Right lobe of liver (tissue), 6 donors: ENCODE measurements around the gene ABCF2. TPM values are rescaled to one million over a fixed set of nuclear protein-coding genes. Genes with fewer than 3 reads are reported as not detected.

Experiments used
- ATAC-seq, 4 donors: fragments of 200-7000 bp; cut with Tn5 transposase; one replicate each; pipeline ENCODE4 v1.9.1; 2020; ENCODE audit warnings: mild to moderate bottlenecking in 4 of 4, moderate library complexity in 4 of 4
- DNase-seq, 3 donors: peaks; one replicate each; pipeline ENCODE4 v3.0.0-alpha.2; 2020
- H3K27ac ChIP-seq, 3 donors: fragments of 200-600 bp; one replicate each; pipeline ENCODE4 v1.8.0; 2022
- H3K27me3 ChIP-seq, 2 donors: fragments of 200-600 bp; one replicate each; pipeline ENCODE4 v1.8.0; 2022
- H3K36me3 ChIP-seq, 4 donors: fragments of 200-600 bp; sonication (generic) in 1 of 4; one replicate each; pipeline versions ENCODE4 v1.5.1 to v1.8.0; 2017 to 2022; ENCODE audit warnings: control low read depth in 1 of 4
- H3K4me1 ChIP-seq, 4 donors: fragments of 200-600 bp; sonication (generic) in 1 of 4; one replicate each; pipeline versions ENCODE4 v1.5.1 to v1.8.0; 2017 to 2022; ENCODE audit warnings: control low read depth in 1 of 4
- H3K4me3 ChIP-seq, 3 donors: fragments of 200-600 bp; one replicate each; pipeline ENCODE4 v1.8.0; 2022
- H3K9me3 ChIP-seq, 4 donors: fragments of 200-600 bp; sonication (generic) in 1 of 4; one replicate each; pipeline versions ENCODE4 v1.5.1 to v1.8.0; 2017 to 2022; ENCODE audit warnings: control low read depth in 1 of 4
- POLR2A ChIP-seq: fragments of 450-650 bp; IDR thresholded peaks from one replicate; pipeline ENCODE4 v1.6.1; 2017; ENCODE audit warnings: antibody characterized with exemption, mild to moderate bottlenecking
- WGBS: methylation state at CpG from one replicate; pipeline ENCODE4 v1.1.6; 2018; ENCODE audit warnings: low coverage, low lambda C conversion rate; ENCODE audit not compliant: insufficient coverage; ENCODE audit errors: missing lambda C conversion rate; 5-methylcytosine and 5-hydroxymethylcytosine counted together
- intact Hi-C, 2 donors: fragments of 100-400 bp; cut with DNase I; formaldehyde crosslinking; loops; one replicate each; pipeline versions ENCODE4 v1.11.2 to v1.14.1; 2022
- total RNA-seq, 6 experiments: library from RNA; depleted of rRNA in 2 of 6; stranded (reverse); fragments of >200 nt in 2 of 6; fragmentation: NEBNext Ultra II Directional in 3 of 6; extraction: Animal tissue kit (Norgen Biotek cat#: 25700) in 3 of 6; gene quantifications; one replicate each; pipeline versions ENCODE4 v1.1.0 to v1.2.4, GENCODE V29; 2016 to 2023
- TF ChIP-seq, protein P1 (sequence below), 4 donors: fragments of 200-600 bp in 3 of 4; fragments of 450-650 bp in 1 of 4; IDR thresholded peaks; one replicate each; pipeline versions ENCODE4 v1.5.1 to v1.8.0; 2016 to 2022; ENCODE audit warnings: antibody characterized with exemption in 4 of 4, mild to moderate bottlenecking in 2 of 4
- donor health status: DM: no; HTN: yes; CAD: no.
- donor health status: DM: no; HTN: no; CAD: no.
- donor health status: DM: no; HTN: no; CAD: no.
- donor health status: DM: no; HTN: yes; CAD: no.
- donor health status: DM: no; HTN: yes; CAD: no.

Gene ABCF2
- total RNA-seq, 6 experiments from 2014 or later = 7.3 to 22.3 (median 11.4) TPM

DNA sequence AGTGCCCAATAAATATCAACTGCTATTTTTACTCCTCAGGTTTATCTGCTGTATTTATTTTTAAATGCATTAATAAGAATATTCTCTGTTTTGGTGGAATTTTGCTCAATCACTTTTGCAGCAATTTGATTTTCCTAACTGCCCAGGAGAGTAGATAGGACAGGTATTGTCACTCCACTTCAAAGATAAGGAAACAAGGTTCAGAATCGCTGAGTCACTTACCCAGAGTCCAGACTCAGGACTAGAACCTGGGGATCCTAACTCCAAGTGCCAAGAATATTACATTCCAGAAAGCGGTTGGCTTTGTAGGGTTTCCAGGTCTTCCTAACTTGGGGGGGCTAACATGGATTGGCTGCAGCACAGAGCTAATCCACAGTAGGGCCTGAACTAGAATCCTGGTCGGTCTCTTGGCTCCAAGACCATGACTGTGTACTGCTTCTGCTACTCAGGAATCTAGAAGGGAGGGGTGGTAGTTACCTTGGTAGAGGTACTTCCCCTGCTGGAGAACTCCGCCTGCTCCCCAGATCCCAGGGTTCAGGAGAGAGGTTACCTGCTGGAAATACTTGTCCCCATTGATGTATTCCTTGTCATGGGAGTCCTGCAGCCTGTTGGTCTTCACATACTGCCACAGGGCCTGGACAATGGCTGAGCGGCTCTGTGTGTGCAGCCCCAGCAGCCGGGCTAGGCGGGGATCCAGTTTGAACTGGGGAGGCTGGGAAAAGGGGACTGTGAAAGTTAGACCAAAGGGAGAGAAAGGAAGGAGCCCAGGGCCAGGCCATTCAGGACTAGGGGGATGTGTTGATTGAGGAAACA is 14.1 kb upstream of the ABCF2 start:
- no peak for TF ChIP-seq POLR2A
- TF ChIP-seq, protein P1, sequence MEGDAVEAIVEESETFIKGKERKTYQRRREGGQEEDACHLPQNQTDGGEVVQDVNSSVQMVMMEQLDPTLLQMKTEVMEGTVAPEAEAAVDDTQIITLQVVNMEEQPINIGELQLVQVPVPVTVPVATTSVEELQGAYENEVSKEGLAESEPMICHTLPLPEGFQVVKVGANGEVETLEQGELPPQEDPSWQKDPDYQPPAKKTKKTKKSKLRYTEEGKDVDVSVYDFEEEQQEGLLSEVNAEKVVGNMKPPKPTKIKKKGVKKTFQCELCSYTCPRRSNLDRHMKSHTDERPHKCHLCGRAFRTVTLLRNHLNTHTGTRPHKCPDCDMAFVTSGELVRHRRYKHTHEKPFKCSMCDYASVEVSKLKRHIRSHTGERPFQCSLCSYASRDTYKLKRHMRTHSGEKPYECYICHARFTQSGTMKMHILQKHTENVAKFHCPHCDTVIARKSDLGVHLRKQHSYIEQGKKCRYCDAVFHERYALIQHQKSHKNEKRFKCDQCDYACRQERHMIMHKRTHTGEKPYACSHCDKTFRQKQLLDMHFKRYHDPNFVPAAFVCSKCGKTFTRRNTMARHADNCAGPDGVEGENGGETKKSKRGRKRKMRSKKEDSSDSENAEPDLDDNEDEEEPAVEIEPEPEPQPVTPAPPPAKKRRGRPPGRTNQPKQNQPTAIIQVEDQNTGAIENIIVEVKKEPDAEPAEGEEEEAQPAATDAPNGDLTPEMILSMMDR (IDR thresholded peaks at IDR 0.05) = no peak
- intact Hi-C loops = no loop called here
- Histone ChIP-seq H3K27me3 (peaks cover 0 to 8% of the 10 kb centered on the region in 2 donors), H3K9me3 (no peaks in the 10 kb centered on the region), H3K27ac (no peak overlapping the region), H3K36me3 (peaks cover 0 to 16% (median 0%) of the 10 kb centered on the region in 4 donors), H3K4me3 (no peak overlapping the region), H3K4me1 (peaks cover 0 to 11% (median 0%) of the 10 kb centered on the region in 4 donors)
- 94% methylated on average over 5 of the region's 7 CpGs for WGBS
- no peak for ATAC-seq
- no peak for DNase-seq

DNA sequence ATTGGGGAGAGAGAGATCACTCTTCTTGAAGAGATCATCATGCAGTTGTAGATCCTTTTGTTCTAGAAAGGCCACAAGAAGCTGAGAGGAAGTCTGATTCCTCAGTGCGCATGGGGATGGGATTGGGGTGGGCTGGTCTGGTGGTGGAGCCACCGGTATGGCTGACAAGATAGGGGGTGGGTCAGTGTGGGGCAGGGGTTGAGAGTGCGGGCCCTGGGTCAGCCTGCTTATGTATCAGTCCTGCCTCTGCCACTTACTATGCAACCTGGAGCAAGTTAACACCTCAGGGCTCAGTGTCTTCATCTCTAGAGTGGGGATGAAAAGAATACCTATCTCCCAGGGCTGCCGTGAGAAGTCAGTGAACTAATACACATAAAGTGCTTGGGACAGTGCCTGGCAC is 13.5 kb upstream of the ABCF2 start:
- no peaks in the 10 kb centered on the region for H3K9me3 ChIP-seq
- H3K27ac ChIP-seq = no peak overlapping the region
- peaks cover 0 to 22% (median 0%) of the 10 kb centered on the region in 4 donors for H3K36me3 ChIP-seq
- ATAC-seq = no peak
- peaks cover 0 to 11% (median 0%) of the 10 kb centered on the region in 4 donors for H3K4me1 ChIP-seq
- no peak overlapping the region for H3K4me3 ChIP-seq
- H3K27me3 ChIP-seq = peaks cover 0 to 6% of the 10 kb centered on the region in 2 donors
- intact Hi-C loops = no loop called here
- no peak for TF ChIP-seq POLR2A
- TF ChIP-seq, protein P1 (IDR thresholded peaks at IDR 0.05) = no peak
- no peak for DNase-seq
- WGBS = 87% methylated on average over 3 of the region's 4 CpGs

- H3K36me3 ChIP-seq = peaks cover 0 to 23% (median 0%) of the 10 kb centered on the region in 4 donors
- intact Hi-C loops = no loop called here
Observed at GRCh38 chr7:151239837-151240459, 12.9 kb upstream of the ABCF2 start.

DNA sequence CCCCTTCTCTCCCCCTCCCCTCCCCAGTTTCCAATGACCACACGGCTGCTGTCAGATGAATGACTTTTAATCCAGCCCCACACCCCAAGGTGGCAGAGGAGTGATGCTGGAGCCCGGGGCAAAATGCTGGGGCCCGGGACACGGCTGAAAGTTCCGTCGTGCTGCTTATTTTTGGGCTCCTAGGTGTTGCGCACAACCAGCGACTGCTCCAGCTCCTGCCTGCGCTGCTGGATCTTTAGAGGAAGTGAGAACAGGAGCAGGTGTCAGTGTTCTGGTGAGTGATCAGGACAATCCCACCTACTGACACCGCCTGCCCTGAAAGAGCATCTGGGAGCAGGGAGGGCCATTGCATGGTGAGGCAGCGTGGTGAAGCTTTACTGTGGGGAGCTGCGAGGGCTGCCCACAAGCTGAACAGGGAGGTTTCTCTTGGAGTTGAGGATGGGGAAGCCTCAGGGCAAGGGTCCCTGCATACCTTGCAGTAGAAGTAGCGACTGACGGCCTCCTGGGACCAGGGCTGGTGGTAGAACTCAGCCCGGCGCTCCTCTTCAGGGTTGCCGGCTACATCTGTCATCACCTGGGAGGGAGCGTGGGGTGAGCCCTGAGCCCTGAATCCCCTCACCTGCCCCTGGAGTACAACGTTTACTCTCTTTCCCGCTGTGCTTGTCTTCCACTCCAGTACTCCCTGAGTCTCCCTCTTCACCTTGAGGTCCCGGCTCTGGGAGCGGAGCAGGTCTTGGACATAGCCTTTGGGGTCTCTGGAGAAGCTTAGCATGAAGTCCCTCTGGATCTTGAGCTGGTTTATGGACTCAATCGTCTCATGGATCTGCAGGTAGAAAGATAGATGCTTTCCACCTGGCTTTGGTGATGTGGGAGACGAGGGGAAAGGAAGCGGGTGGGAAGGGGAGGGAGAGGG is 12.2 kb upstream of the ABCF2 start:
- intact Hi-C loops = no loop called here
- WGBS = 87% methylated on average over 12 of the region's 25 CpGs
- no peaks in the 10 kb centered on the region for H3K27me3 ChIP-seq
- no peak for TF ChIP-seq POLR2A
- TF ChIP-seq, protein P1 (IDR thresholded peaks at IDR 0.05) = no peak
- H3K36me3 ChIP-seq = peaks cover 0 to 23% (median 0%) of the 10 kb centered on the region in 4 donors
- DNase-seq (no peak), ATAC-seq (no peak)
- H3K4me1 ChIP-seq = peaks cover 0 to 2% (median under 1%) of the 10 kb centered on the region in 4 donors
- H3K9me3 ChIP-seq = no peaks in the 10 kb centered on the region
- H3K27ac ChIP-seq = no peak overlapping the region
- H3K4me3 ChIP-seq = no peak overlapping the region

More at GRCh38 chr7:151239837-151240459, 12.9 kb upstream of the ABCF2 start:
- WGBS = 85% methylated on average over 9 of the region's 11 CpGs
- TF ChIP-seq, protein P1 (IDR thresholded peaks at IDR 0.05) = no peak
- no peak for TF ChIP-seq POLR2A
- ATAC-seq = no peak
- peaks cover 0 to 7% (median 0%) of the 10 kb centered on the region in 4 donors for H3K4me1 ChIP-seq
- no peak overlapping the region for H3K27ac ChIP-seq
- H3K9me3 ChIP-seq = no peaks in the 10 kb centered on the region
- no peak overlapping the region for H3K4me3 ChIP-seq
- H3K27me3 ChIP-seq = peaks cover 0 to under 1% of the 10 kb centered on the region in 2 donors
- no peak for DNase-seq
